ENCODE results near the gene SEC14L1. TPM values are rescaled to one million over a fixed set of nuclear protein-coding genes. Genes with fewer than 3 reads are reported as not detected.

Gene SEC14L1
- total and polyA plus RNA-seq, 8 donors = 3.2 to 106 (median 43.9) TPM

- no peak overlapping the region for H3K4me3 ChIP-seq
- no peak for DNase-seq
- peaks cover 35 to 56% (median 52%) of the 10 kb centered on the region in 4 donors for H3K36me3 ChIP-seq
- 90 to 91% (median 91%) methylated on average over 11 of the region's 11 CpGs for WGBS, 5 donors
- H3K27me3 ChIP-seq = no peaks in the 10 kb centered on the region
- no peaks in the 10 kb centered on the region for H3K9me3 ChIP-seq
- intact Hi-C loops (cut with DNase I; ENCODE audit: low total_unique reads) = no loop called here
- no peak overlapping the region for H3K27ac ChIP-seq
- peaks cover 11 to 43% (median 18%) of the 10 kb centered on the region in 4 donors for H3K4me1 ChIP-seq
- no peak for TF ChIP-seq EP300 (IDR thresholded peaks at IDR 0.05)
- TF ChIP-seq CTCF (IDR thresholded peaks at IDR 0.05) = no peak
- TF ChIP-seq POLR2A (IDR thresholded peaks at IDR 0.05) = no peak
- TF ChIP-seq POLR2AphosphoS5 (IDR thresholded peaks at IDR 0.05) = no peak
These were observed 49.8 kb downstream of the SEC14L1 start for GRCh38 chr17:77190576-77190975.

- no peak overlapping the region for H3K4me3 ChIP-seq
- H3K9me3 ChIP-seq = no peaks in the 10 kb centered on the region
- H3K4me1 ChIP-seq = peaks cover 6 to 36% (median 11%) of the 10 kb centered on the region in 4 donors
- no peak overlapping the region for H3K27ac ChIP-seq
- intact Hi-C loops (cut with DNase I; ENCODE audit: low total_unique reads) = no loop called here
- no peaks in the 10 kb centered on the region for H3K27me3 ChIP-seq
- peaks cover 41 to 58% (median 58%) of the 10 kb centered on the region in 4 donors for H3K36me3 ChIP-seq
- DNase-seq = no peak
- WGBS, 5 donors = 85 to 93% (median 90%) methylated on average over 11 of the region's 11 CpGs
- no peak for TF ChIP-seq POLR2AphosphoS5 (IDR thresholded peaks at IDR 0.05)
- no peak for TF ChIP-seq POLR2A (IDR thresholded peaks at IDR 0.05)
- TF ChIP-seq CTCF (IDR thresholded peaks at IDR 0.05) = no peak
- no peak for TF ChIP-seq EP300 (IDR thresholded peaks at IDR 0.05)
These were observed 50.5 kb downstream of the SEC14L1 start for GRCh38 chr17:77191244-77191643.

- Histone ChIP-seq H3K27ac (no peak overlapping the region), H3K9me3 (no peaks in the 10 kb centered on the region), H3K4me1 (peaks cover 0 to 14% (median 3%) of the 10 kb centered on the region in 4 donors), H3K36me3 (peaks cover 55 to 82% (median 82%) of the 10 kb centered on the region in 4 donors), H3K27me3 (no peaks in the 10 kb centered on the region), H3K4me3 (no peak overlapping the region)
- WGBS, 5 donors = 68 to 82% (median 81%) methylated on average over 3 of the region's 3 CpGs
- TF ChIP-seq CTCF (IDR thresholded peaks at IDR 0.05) = no peak
- TF ChIP-seq EP300 (IDR thresholded peaks at IDR 0.05) = no peak
- TF ChIP-seq POLR2AphosphoS5 (IDR thresholded peaks at IDR 0.05) = no peak
- no peak for TF ChIP-seq POLR2A (IDR thresholded peaks at IDR 0.05)
- intact Hi-C loops (cut with DNase I; ENCODE audit: low total_unique reads) = no loop called here
- no peak for DNase-seq
These were observed 52.9 kb downstream of the SEC14L1 start for GRCh38 chr17:77193653-77194052.

- peaks cover 0 to 8% (median under 1%) of the 10 kb centered on the region in 4 donors for H3K4me1 ChIP-seq
- no peak for DNase-seq
- peaks cover 60 to 88% (median 87%) of the 10 kb centered on the region in 4 donors for H3K36me3 ChIP-seq
- WGBS, 5 donors = 92 to 96% (median 93%) methylated on average over 7 of the region's 7 CpGs
- intact Hi-C loops (cut with DNase I; ENCODE audit: low total_unique reads) = no loop called here
- no peak overlapping the region for H3K4me3 ChIP-seq
- no peak overlapping the region for H3K27ac ChIP-seq
- no peaks in the 10 kb centered on the region for H3K27me3 ChIP-seq
- no peaks in the 10 kb centered on the region for H3K9me3 ChIP-seq
- TF ChIP-seq POLR2AphosphoS5 (IDR thresholded peaks at IDR 0.05) = no peak
- TF ChIP-seq POLR2A (IDR thresholded peaks at IDR 0.05) = no peak
- TF ChIP-seq EP300 (IDR thresholded peaks at IDR 0.05) = no peak
- no peak for TF ChIP-seq CTCF (IDR thresholded peaks at IDR 0.05)
These were observed 53.4 kb downstream of the SEC14L1 start for GRCh38 chr17:77194179-77194578.
